Measurements from ENCODE around the gene PNMA6E. TPM values are rescaled to one million over a fixed set of nuclear protein-coding genes. Genes with fewer than 3 reads are reported as not detected.

PNMA6E gene
- total RNA-seq, 6 experiments from 2014 or later, result not detected

DNA sequence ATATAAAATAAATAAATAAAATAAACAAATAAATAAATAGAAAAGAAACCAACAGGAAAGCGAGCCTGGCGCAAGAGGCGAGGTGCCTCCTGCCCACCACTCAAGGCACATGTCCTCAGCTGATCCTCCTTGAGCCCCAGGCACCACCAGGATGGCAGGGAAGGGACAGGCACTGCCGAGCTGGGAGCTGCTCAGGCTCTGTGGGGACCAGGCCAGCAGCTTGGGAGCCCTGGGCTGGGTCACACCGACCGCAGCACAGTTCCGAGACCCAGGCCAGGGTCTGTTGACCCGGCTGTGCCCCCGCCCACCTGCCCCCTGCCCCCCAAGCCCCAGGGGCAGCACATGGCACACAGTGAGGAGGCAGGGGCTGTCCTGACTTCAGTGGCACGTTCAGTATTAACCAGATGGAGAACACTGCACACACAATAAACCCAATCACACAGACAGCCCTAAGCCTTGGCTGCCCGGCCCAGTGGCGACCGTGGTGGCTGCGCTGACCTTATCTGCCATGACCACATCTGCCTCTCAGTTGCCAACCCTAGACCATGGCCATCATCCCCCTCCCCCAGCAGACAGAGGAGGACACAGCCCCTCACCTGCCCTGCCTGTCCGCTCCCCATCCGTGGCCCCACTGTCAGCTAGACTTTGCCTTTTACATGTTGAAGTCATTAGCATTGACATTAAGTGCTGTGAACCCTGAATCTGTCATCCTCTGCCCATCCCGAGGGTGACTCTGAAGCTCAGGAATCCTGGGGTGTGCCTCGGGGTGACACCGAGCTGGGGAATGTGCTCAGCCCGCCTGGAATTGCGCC is 47.6 kb upstream of the PNMA6E start:
- WGBS (ENCODE audit: insufficient coverage, low coverage, low lambda C conversion rate, missing lambda C conversion rate), result 89% methylated on average over 7 of the region's 21 CpGs
- no peak for DNase-seq
- intact Hi-C loops (cut with DNase I), result no loop called here
- H3K36me3 ChIP-seq, result no peaks in the 10 kb centered on the region
- TF ChIP-seq, protein P1, sequence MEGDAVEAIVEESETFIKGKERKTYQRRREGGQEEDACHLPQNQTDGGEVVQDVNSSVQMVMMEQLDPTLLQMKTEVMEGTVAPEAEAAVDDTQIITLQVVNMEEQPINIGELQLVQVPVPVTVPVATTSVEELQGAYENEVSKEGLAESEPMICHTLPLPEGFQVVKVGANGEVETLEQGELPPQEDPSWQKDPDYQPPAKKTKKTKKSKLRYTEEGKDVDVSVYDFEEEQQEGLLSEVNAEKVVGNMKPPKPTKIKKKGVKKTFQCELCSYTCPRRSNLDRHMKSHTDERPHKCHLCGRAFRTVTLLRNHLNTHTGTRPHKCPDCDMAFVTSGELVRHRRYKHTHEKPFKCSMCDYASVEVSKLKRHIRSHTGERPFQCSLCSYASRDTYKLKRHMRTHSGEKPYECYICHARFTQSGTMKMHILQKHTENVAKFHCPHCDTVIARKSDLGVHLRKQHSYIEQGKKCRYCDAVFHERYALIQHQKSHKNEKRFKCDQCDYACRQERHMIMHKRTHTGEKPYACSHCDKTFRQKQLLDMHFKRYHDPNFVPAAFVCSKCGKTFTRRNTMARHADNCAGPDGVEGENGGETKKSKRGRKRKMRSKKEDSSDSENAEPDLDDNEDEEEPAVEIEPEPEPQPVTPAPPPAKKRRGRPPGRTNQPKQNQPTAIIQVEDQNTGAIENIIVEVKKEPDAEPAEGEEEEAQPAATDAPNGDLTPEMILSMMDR (IDR thresholded peaks at IDR 0.05), result no peak
- TF ChIP-seq POLR2A (IDR thresholded peaks at IDR 0.05), result no peak
- no peak overlapping the region for H3K27ac ChIP-seq
- H3K4me1 ChIP-seq, result no peaks in the 10 kb centered on the region
- ATAC-seq, result no peak
- no peaks in the 10 kb centered on the region for H3K27me3 ChIP-seq
- no peak overlapping the region for H3K4me3 ChIP-seq
- H3K9me3 ChIP-seq, result no peaks in the 10 kb centered on the region

DNA sequence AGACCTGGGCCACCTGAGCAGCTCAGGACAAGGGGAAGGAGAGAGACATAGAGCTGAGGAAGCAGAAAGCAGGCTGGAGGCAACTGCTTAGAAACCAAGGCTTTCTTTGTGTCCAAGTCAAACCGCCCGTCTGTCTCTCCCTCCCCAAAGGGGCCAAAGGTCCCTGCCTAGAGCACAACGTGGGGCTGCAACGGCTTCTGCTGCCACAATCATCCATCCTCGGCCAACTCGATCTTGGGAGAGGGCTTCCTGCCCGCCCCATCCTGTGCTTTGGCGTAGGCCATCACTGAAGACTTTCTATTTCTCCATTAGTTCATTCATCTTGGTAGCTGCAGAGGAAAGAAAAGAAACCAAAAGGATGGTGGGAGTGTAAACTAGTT is 46.4 kb upstream of the PNMA6E start:
- H3K27ac ChIP-seq, result no peak overlapping the region
- H3K36me3 ChIP-seq, result no peaks in the 10 kb centered on the region
- TF ChIP-seq, protein P1 (IDR thresholded peaks at IDR 0.05), result no peak
- no peak for TF ChIP-seq POLR2A (IDR thresholded peaks at IDR 0.05)
- H3K9me3 ChIP-seq, result no peaks in the 10 kb centered on the region
- H3K4me3 ChIP-seq, result no peak overlapping the region
- H3K4me1 ChIP-seq, result no peaks in the 10 kb centered on the region
- DNase-seq (no peak), ATAC-seq (no peak)
- intact Hi-C loops (cut with DNase I), result no loop called here
- WGBS (ENCODE audit: insufficient coverage, low coverage, low lambda C conversion rate, missing lambda C conversion rate), result 80% methylated on average over 7 of the region's 8 CpGs
- H3K27me3 ChIP-seq, result no peaks in the 10 kb centered on the region

DNA sequence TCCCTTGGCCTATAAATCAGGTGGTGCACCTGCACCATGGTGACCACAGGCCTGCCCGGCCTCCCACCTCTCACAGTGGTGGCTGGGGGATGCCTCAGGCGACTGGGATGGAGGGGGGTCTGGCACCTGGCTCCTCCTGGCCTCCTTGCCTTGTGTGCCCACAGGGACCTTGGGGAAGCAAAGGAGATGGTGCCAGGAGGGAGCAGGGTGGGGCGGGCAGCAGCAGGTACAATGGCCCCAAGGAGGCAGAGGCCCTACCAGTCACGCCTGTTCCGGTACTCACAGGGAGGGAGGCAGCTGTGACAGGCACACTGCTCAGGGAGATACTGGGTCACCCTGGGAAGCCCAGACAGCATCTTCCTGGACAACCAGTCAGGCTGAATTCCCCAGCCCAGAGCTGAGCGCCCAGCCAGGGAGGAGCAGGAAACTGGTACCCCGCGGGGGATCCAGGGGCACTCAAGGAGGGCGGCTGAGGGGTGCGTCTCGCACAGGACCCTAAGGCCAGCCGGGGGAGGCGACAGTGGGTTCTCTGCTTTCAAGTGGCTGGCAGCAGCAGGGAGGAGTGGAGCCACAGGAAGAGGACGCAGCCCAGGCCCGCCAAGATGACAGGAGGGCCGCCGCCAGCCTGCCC is 45.9 kb upstream of the PNMA6E start:
- Histone ChIP-seq H3K4me1 (no peaks in the 10 kb centered on the region), H3K36me3 (no peaks in the 10 kb centered on the region), H3K9me3 (no peaks in the 10 kb centered on the region), H3K27ac (no peak overlapping the region), H3K27me3 (no peaks in the 10 kb centered on the region), H3K4me3 (no peak overlapping the region)
- TF ChIP-seq POLR2A (IDR thresholded peaks at IDR 0.05), result no peak
- TF ChIP-seq, protein P1 (IDR thresholded peaks at IDR 0.05), result no peak
- ATAC-seq (no peak), DNase-seq (no peak)
- intact Hi-C loops (cut with DNase I), result no loop called here
- 100% methylated on average over 1 of the region's 17 CpGs for WGBS (ENCODE audit: insufficient coverage, low coverage, low lambda C conversion rate, missing lambda C conversion rate)

DNA sequence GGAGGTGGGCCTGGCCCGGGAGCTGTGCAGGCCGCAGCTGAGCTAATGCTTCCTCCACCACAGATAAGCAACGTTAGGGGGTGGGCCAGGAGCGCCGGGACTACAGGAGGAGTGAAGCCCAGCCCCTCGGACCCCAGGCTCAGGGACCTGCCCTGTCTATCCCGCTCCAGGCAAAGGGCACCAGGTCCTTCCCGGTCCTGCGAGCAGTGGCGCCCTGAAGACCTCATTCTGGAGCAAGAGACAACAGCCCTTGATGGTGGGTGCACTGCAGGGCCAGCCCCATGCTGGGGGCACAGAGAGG is 45.4 kb upstream of the PNMA6E start:
- Histone ChIP-seq H3K36me3 (no peaks in the 10 kb centered on the region), H3K27ac (no peak overlapping the region), H3K4me1 (no peaks in the 10 kb centered on the region), H3K9me3 (no peaks in the 10 kb centered on the region), H3K4me3 (no peak overlapping the region), H3K27me3 (no peaks in the 10 kb centered on the region)
- DNase-seq (no peak), ATAC-seq (no peak)
- TF ChIP-seq, protein P1 (IDR thresholded peaks at IDR 0.05), result no peak
- no peak for TF ChIP-seq POLR2A (IDR thresholded peaks at IDR 0.05)
- intact Hi-C loops (cut with DNase I), result no loop called here
- 50% methylated on average over 1 of the region's 10 CpGs for WGBS (ENCODE audit: insufficient coverage, low coverage, low lambda C conversion rate, missing lambda C conversion rate)
